H9 (cell line): Measurements from ENCODE around the gene MED23. TPM values are rescaled to one million over a fixed set of nuclear protein-coding genes. Genes with fewer than 3 reads are reported as not detected.

ENCODE experiments used
- DNase-seq: peaks from one replicate; pipeline ENCODE4 v3.0.0-alpha.2; 2017
- H2AFZ ChIP-seq: one replicate; pipeline ENCODE4 v1.6.1; 2013; ENCODE audit warnings: mild to moderate bottlenecking, low read length, control low read depth, moderate library complexity
- H2AK5ac ChIP-seq: 2 replicates; pipeline ENCODE4 v1.6.1; 2013; ENCODE audit warnings: low read length, control low read depth, mixed read lengths; ENCODE audit not compliant: insufficient read length
- H2BK120ac ChIP-seq: one replicate; pipeline ENCODE4 v1.6.1; 2013; ENCODE audit warnings: low read depth, mild to moderate bottlenecking, low read length, control low read depth, inconsistent platforms; ENCODE audit not compliant: poor library complexity, severe bottlenecking
- H2BK12ac ChIP-seq: 2 replicates; pipeline ENCODE4 v1.6.1; 2013; ENCODE audit warnings: low read length, control low read depth, mixed read lengths, low read depth; ENCODE audit not compliant: insufficient read length
- H2BK15ac ChIP-seq: 2 replicates; pipeline ENCODE4 v1.6.1; 2013; ENCODE audit warnings: low read depth, low read length, control low read depth
- H2BK20ac ChIP-seq: one replicate; pipeline ENCODE4 v1.6.1; 2013; ENCODE audit warnings: low read depth, mild to moderate bottlenecking, low read length, control low read depth, inconsistent platforms; ENCODE audit not compliant: poor library complexity, severe bottlenecking
- H2BK5ac ChIP-seq: 2 replicates; pipeline ENCODE4 v1.6.1; 2013; ENCODE audit warnings: low read length, control low read depth, mixed read lengths; ENCODE audit not compliant: insufficient read length
- H3K14ac ChIP-seq: 2 replicates; pipeline ENCODE4 v1.6.1; 2013; ENCODE audit warnings: low read length, control low read depth; ENCODE audit not compliant: insufficient read depth
- H3K18ac ChIP-seq: 2 replicates; pipeline ENCODE4 v1.6.1; 2013; ENCODE audit warnings: low read depth, mild to moderate bottlenecking, mixed read lengths, low read length, control low read depth; ENCODE audit not compliant: insufficient read length
- H3K23ac ChIP-seq: 2 replicates; pipeline ENCODE4 v1.6.1; 2013; ENCODE audit warnings: low read length, control low read depth, mixed read lengths, low read depth; ENCODE audit not compliant: insufficient read length
- H3K23me2 ChIP-seq: 2 replicates; pipeline ENCODE4 v1.6.1; 2013; ENCODE audit warnings: low read depth, mild to moderate bottlenecking, mixed read lengths, low read length, control low read depth; ENCODE audit not compliant: insufficient read length, poor library complexity, severe bottlenecking
- H3K27ac ChIP-seq: 2 replicates; pipeline ENCODE4 v1.5.1; 2013; ENCODE audit warnings: low read length, control low read depth, mixed read lengths, low read depth; ENCODE audit not compliant: insufficient read length
- H3K27me3 ChIP-seq: 2 replicates; pipeline ENCODE4 v1.6.1; 2013; ENCODE audit warnings: low read length, control low read depth, inconsistent platforms; ENCODE audit not compliant: insufficient read depth
- H3K4ac ChIP-seq: 2 replicates; pipeline ENCODE4 v1.6.1; 2013; ENCODE audit warnings: low read depth, mild to moderate bottlenecking, control low read depth, inconsistent platforms, low read length, moderate library complexity
- H3K4me1 ChIP-seq: 2 replicates; pipeline ENCODE4 v1.6.1; 2013; ENCODE audit warnings: low read length, control low read depth, inconsistent platforms; ENCODE audit not compliant: insufficient read depth
- H3K4me2 ChIP-seq: 2 replicates; pipeline ENCODE4 v1.6.1; 2013; ENCODE audit warnings: low read length, control low read depth, mixed read lengths; ENCODE audit not compliant: insufficient read length, insufficient read depth
- H3K56ac ChIP-seq: 2 replicates; pipeline ENCODE4 v1.6.1; 2013; ENCODE audit warnings: low read depth, mild to moderate bottlenecking, mixed read lengths, low read length, control low read depth; ENCODE audit not compliant: insufficient read length
- H3K79me1 ChIP-seq: 2 replicates; pipeline ENCODE4 v1.6.1; 2013; ENCODE audit warnings: low read depth, mild to moderate bottlenecking, moderate library complexity, low read length, control low read depth, inconsistent platforms; ENCODE audit not compliant: insufficient read depth, poor library complexity, severe bottlenecking
- H3K79me2 ChIP-seq: 2 replicates; pipeline ENCODE4 v1.6.1; 2013; ENCODE audit warnings: low read length, control low read depth, inconsistent platforms; ENCODE audit not compliant: insufficient read depth
- H3K9ac ChIP-seq: 2 replicates; pipeline ENCODE4 v1.6.1; 2013; ENCODE audit warnings: low read length, control low read depth, mixed read lengths; ENCODE audit not compliant: insufficient read length; ENCODE audit errors: extremely low read depth
- H3K9me3 ChIP-seq: one replicate; pipeline ENCODE4 v1.6.1; 2013; ENCODE audit warnings: low read depth, low read length, inconsistent platforms; ENCODE audit not compliant: control insufficient read depth
- H3T11ph ChIP-seq: one replicate; pipeline ENCODE4 v1.6.1; 2013; ENCODE audit warnings: mild to moderate bottlenecking, low read length, control low read depth, inconsistent platforms
- H4K20me1 ChIP-seq: one replicate; pipeline ENCODE4 v1.6.1; 2013; ENCODE audit not compliant: control insufficient read depth, insufficient read length, insufficient read depth
- H4K5ac ChIP-seq: 2 replicates; pipeline ENCODE4 v1.6.1; 2013; ENCODE audit warnings: low read depth, mild to moderate bottlenecking, mixed read lengths, low read length, control low read depth; ENCODE audit not compliant: insufficient read length
- H4K8ac ChIP-seq: replicated peaks from 2 replicates; pipeline ENCODE4 v1.6.1; 2013; ENCODE audit warnings: low read length, control low read depth, mixed read lengths, low read depth; ENCODE audit not compliant: insufficient read length
- H4K91ac ChIP-seq: 2 replicates; pipeline ENCODE4 v1.6.1; 2013; ENCODE audit warnings: low read depth, mild to moderate bottlenecking, moderate library complexity, mixed read lengths, low read length, control low read depth; ENCODE audit not compliant: insufficient read length
- H3K27ac Mint-ChIP-seq, 3 experiments: 2 replicates in 2 of 3; 3 replicates in 1 of 3; pipeline ENCODE4 v1.8.0; 2020 to 2021; ENCODE audit warnings: mixed read lengths in 3 of 3, mild to moderate bottlenecking in 1 of 3, moderate library complexity in 1 of 3
- H3K27me3 Mint-ChIP-seq: 2 replicates; pipeline ENCODE4 v1.8.0; 2021; ENCODE audit warnings: low read depth, mild to moderate bottlenecking, moderate library complexity, mixed read lengths
- H3K36me3 Mint-ChIP-seq, 3 experiments: 2 replicates in 2 of 3; 3 replicates in 1 of 3; pipeline ENCODE4 v1.8.0; 2020 to 2021; ENCODE audit warnings: low read depth in 3 of 3, mixed read lengths in 3 of 3; ENCODE audit not compliant: insufficient read depth in 1 of 3
- H3K4me1 Mint-ChIP-seq, 2 experiments: 2 replicates each; pipeline ENCODE4 v1.8.0; 2020; ENCODE audit warnings: mixed read lengths in 2 of 2
- H3K4me3 Mint-ChIP-seq, 2 experiments: 2 replicates in 1 of 2; 3 replicates in 1 of 2; pipeline ENCODE4 v1.8.0; 2020 to 2021; ENCODE audit warnings: mild to moderate bottlenecking in 2 of 2, mixed read lengths in 2 of 2, moderate library complexity in 1 of 2
- H3K9me3 Mint-ChIP-seq, 2 experiments: 2 replicates in 1 of 2; 3 replicates in 1 of 2; pipeline ENCODE4 v1.8.0; 2020; ENCODE audit warnings: mild to moderate bottlenecking in 2 of 2, mixed read lengths in 2 of 2, moderate library complexity in 1 of 2
- CTCF ChIP-seq: fragments of 200-600 bp; sonication (generic); conservative IDR thresholded peaks from 3 replicates; pipeline ENCODE4 v1.8.0; 2021; ENCODE audit warnings: antibody characterized with exemption, mild to moderate bottlenecking
- whole genome bisulfite sequencing: extraction: QIAGEN DNeasy Blood & Tissue Kit; methylation state at CpG from one replicate; pipeline ENCODE4 v1.1.7; 2013; ENCODE audit warnings: missing lambda C conversion rate, low lambda C conversion rate, mixed read lengths; ENCODE audit not compliant: insufficient read length; ENCODE audit errors: extremely low coverage; 5-methylcytosine and 5-hydroxymethylcytosine counted together
- total RNA-seq: library from RNA; stranded (reverse); gene quantifications from 2 replicates; pipeline ENCODE4 v1.2.1, GENCODE V29; 2021

MED23 gene
- total RNA-seq, 1 experiment from 2014 or later, result 16.2 TPM

- H3K23ac ChIP-seq, result no peak overlapping the region
- H3K4me2 ChIP-seq, result no peak overlapping the region
- Mint-ChIP-seq H3K4me3 (no peak overlapping the region), H3K9me3 (no peaks in the 10 kb centered on the region), H3K27me3 (no peaks in the 10 kb centered on the region; the same call in 1 of the 2 replicates), H3K27ac (no peak overlapping the region), H3K4me1 (no peaks in the 10 kb centered on the region), H3K36me3 (no peaks in the 10 kb centered on the region)
- no CpG with 5 or more reads among the region's 4 CpGs for WGBS
- H4K5ac ChIP-seq, result no peak overlapping the region
- H2BK5ac ChIP-seq, result no peak overlapping the region
- TF ChIP-seq CTCF, result no peak
- H4K91ac ChIP-seq, result no peak overlapping the region
- no peak overlapping the region for H2BK12ac ChIP-seq
- H4K8ac ChIP-seq, result no peak overlapping the region
- no peaks in the 10 kb centered on the region for H4K20me1 ChIP-seq
- H3K18ac ChIP-seq, result no peak overlapping the region
- no peak overlapping the region for H3K4ac ChIP-seq
- no peak overlapping the region for H2AK5ac ChIP-seq
- H3K27ac ChIP-seq, result no peak overlapping the region
- H2AFZ ChIP-seq, result no peak overlapping the region
- H3K79me1 ChIP-seq, result no peaks in the 10 kb centered on the region
- H3K4me1 ChIP-seq, result no peaks in the 10 kb centered on the region
- no peaks in the 10 kb centered on the region for H3K9me3 ChIP-seq
- no peak overlapping the region for H3K56ac ChIP-seq
- no peak overlapping the region for H3K9ac ChIP-seq
- H2BK20ac ChIP-seq, result no peak overlapping the region
- no peaks in the 10 kb centered on the region for H3K79me2 ChIP-seq
- H3K14ac ChIP-seq, result no peak overlapping the region
- DNase-seq, result no peak
- no peak overlapping the region for H3T11ph ChIP-seq
- no peaks in the 10 kb centered on the region for H3K23me2 ChIP-seq
- H2BK15ac ChIP-seq, result no peak overlapping the region
- no peak overlapping the region for H2BK120ac ChIP-seq
- H3K27me3 ChIP-seq, result no peaks in the 10 kb centered on the region
Measured at GRCh38 chr6:131551902-131552301, 76.1 kb downstream of the MED23 start.
